HepG2 (cell line): ENCODE measurements around the gene GPBAR1. TPM values are rescaled to one million over a fixed set of nuclear protein-coding genes. Genes with fewer than 3 reads are reported as not detected.

Experiments
- ATAC-seq: fragments of 200-7000 bp; cut with Tn5 transposase; 3 replicates; pipeline ENCODE4 v1.9.1; 2020; ENCODE audit warnings: mild to moderate bottlenecking, moderate library complexity
- BruUV-seq: library from RNA; stranded (reverse); fragments of 400-500 nt; replicated peaks from 2 replicates; lab custom pipeline; 2021; lab: Mats Ljungman, UMichigan
- CTCF ChIA-PET: fragments of 300-600 bp; formaldehyde crosslinking; extraction: SDS; loops from one replicate; lab custom pipeline; 2021; ENCODE audit warnings: low total read pairs, inconsistent platforms, low intra/inter-chr PET ratio; lab: Yijun Ruan, JAX
- POLR2A ChIA-PET: fragments of 350-600 bp; sonication (Branson Sonifier 250); formaldehyde crosslinking; loops from one replicate; lab custom pipeline; 2020; ENCODE audit warnings: antibody characterized with exemption, inconsistent platforms; lab: Yijun Ruan, JAX
- DNase-seq: peaks from one replicate; pipeline ENCODE4 v3.0.0-alpha.2; 2015; ENCODE audit warnings: low spot score
- FAIRE-seq: peaks from 3 replicates; lab custom pipeline; 2011; peaks lifted over from hg19 to GRCh38; lab: Jason Lieb, UNC
- H2AFZ ChIP-seq: one replicate; pipeline ENCODE4 v1.6.1; 2011; ENCODE audit warnings: low read length, inconsistent platforms
- H3K27ac ChIP-seq: fragments of 300-600 bp; 3 replicates; pipeline ENCODE4 v1.8.0; 2011; ENCODE audit warnings: mixed run types, mild to moderate bottlenecking, mixed read lengths, low read length, inconsistent platforms; ENCODE audit not compliant: insufficient read depth; ENCODE audit errors: extremely low read length
- H3K27me3 ChIP-seq, 2 experiments: fragments of 200-600 bp in 1 of 2; 2 replicates in 1 of 2; 3 replicates in 1 of 2; pipeline versions ENCODE4 v1.6.0 to v1.8.0; 2011; ENCODE audit warnings: low read length in 2 of 2, mild to moderate bottlenecking in 2 of 2, moderate library complexity in 2 of 2, inconsistent platforms in 1 of 2; ENCODE audit not compliant: insufficient read depth in 2 of 2, control insufficient read depth in 1 of 2
- H3K36me3 ChIP-seq, 2 experiments: fragments of 200-600 bp in 1 of 2; replicated peaks in 1 of 2; 2 replicates in 1 of 2; 3 replicates in 1 of 2; pipeline versions ENCODE4 v1.5.1 to v1.8.0; 2011; ENCODE audit warnings: low read length in 2 of 2, inconsistent platforms in 1 of 2; ENCODE audit not compliant: insufficient read depth in 2 of 2, control insufficient read depth in 1 of 2
- H3K4me1 ChIP-seq: 2 replicates; pipeline ENCODE4 v1.5.1; 2012; ENCODE audit warnings: low read length, inconsistent platforms; ENCODE audit not compliant: insufficient read depth
- H3K4me2 ChIP-seq: 2 replicates; pipeline ENCODE4 v1.6.0; 2011; ENCODE audit warnings: low read depth, low read length, inconsistent platforms
- H3K4me3 ChIP-seq, 3 experiments: fragments of 200-600 bp in 1 of 3; sonication (generic), shearing (Covaris generic) in 1 of 3; replicated peaks in 1 of 3; 2 replicates each; pipeline ENCODE4 v1.5.1; 2011 to 2016; ENCODE audit warnings: low read length in 3 of 3, inconsistent platforms in 2 of 3, low read depth in 2 of 3, mild to moderate bottlenecking in 2 of 3, control low read depth in 1 of 3, mixed read lengths in 1 of 3; ENCODE audit not compliant: insufficient read depth in 1 of 3
- H3K79me2 ChIP-seq: one replicate; pipeline ENCODE4 v1.6.1; 2011; ENCODE audit warnings: low read length, inconsistent platforms; ENCODE audit not compliant: insufficient read depth
- H3K9ac ChIP-seq: 2 replicates; pipeline ENCODE4 v1.6.0; 2011; ENCODE audit warnings: mild to moderate bottlenecking, low read depth, low read length, inconsistent platforms; ENCODE audit not compliant: insufficient read depth
- H3K9me3 ChIP-seq: 2 replicates; pipeline ENCODE4 v1.5.1; 2012; ENCODE audit warnings: mild to moderate bottlenecking, low read length
- H4K20me1 ChIP-seq: 2 replicates; pipeline ENCODE4 v1.6.0; 2011; ENCODE audit warnings: inconsistent platforms, mild to moderate bottlenecking, low read length, moderate library complexity; ENCODE audit not compliant: insufficient read depth
- ARNT ChIP-seq: fragments of 450-650 bp; IDR thresholded peaks from 2 replicates; pipeline ENCODE4 v1.6.1; 2017
- ATRX ChIP-seq: sonication (generic); formaldehyde crosslinking; IDR thresholded peaks from 2 replicates; pipeline ENCODE4 v1.4.0; 2020; ENCODE audit warnings: missing genetic modification reagents, borderline replicate concordance
- CERS6 ChIP-seq: sonication (generic); formaldehyde crosslinking; IDR thresholded peaks from 2 replicates; pipeline ENCODE4 v1.5.0; 2020; ENCODE audit warnings: missing genetic modification reagents
- GABPB1 ChIP-seq: IDR thresholded peaks from 2 replicates; pipeline ENCODE4 v1.6.1; 2016; ENCODE audit warnings: mild to moderate bottlenecking, missing genetic modification reagents, moderate library complexity, missing compliant biosample characterization
- PBX2 ChIP-seq: IDR thresholded peaks from 2 replicates; pipeline ENCODE4 v1.6.1; 2016; ENCODE audit warnings: control low read depth
- TP53 ChIP-seq: sonication (generic); formaldehyde crosslinking; conservative IDR thresholded peaks from 2 replicates; pipeline ENCODE4 v1.4.0; 2020; ENCODE audit warnings: missing genetic modification reagents
- ZBTB20 ChIP-seq: sonication (generic); formaldehyde crosslinking; IDR thresholded peaks from 2 replicates; pipeline ENCODE4 v1.8.1; 2023; ENCODE audit warnings: missing genetic modification reagents, low read depth, mild to moderate bottlenecking, borderline replicate concordance
- ZNF121 ChIP-seq: sonication (generic); formaldehyde crosslinking; IDR thresholded peaks from 2 replicates; pipeline ENCODE4 v1.5.0; 2020; ENCODE audit warnings: mild to moderate bottlenecking, missing genetic modification reagents
- ZSCAN21 ChIP-seq: sonication (generic); formaldehyde crosslinking; IDR thresholded peaks from 2 replicates; pipeline ENCODE4 v1.8.0; 2022; ENCODE audit warnings: mild to moderate bottlenecking, missing genetic modification reagents, moderate library complexity, borderline replicate concordance
- WGBS: methylation state at CpG from one replicate; pipeline ENCODE4 v1.1.6; 2017; ENCODE audit warnings: low lambda C conversion rate; 5-methylcytosine and 5-hydroxymethylcytosine counted together
- in situ Hi-C: cut with HindIII; loops from 2 replicates; pipeline ENCODE4 v1.10.0; 2017; ENCODE audit warnings: low pct_unique_long_range_greater_than_20kb; ENCODE audit not compliant: extremely low pct_ligation_motif_present
- intact Hi-C: fragments of 100-400 bp; cut with micrococcal nuclease; formaldehyde crosslinking; loops from one replicate; pipeline ENCODE4 v1.10.0; 2022; ENCODE audit not compliant: unreplicated experiment
- polyA plus RNA-seq, 8 experiments: library from polyadenylated mRNA; depleted of rRNA in 3 of 8; stranded (reverse) in 7 of 8; unstranded in 1 of 8; fragments of >200 nt; fragmentation: Illumina TruSeq in 4 of 8; extraction: Trizol in 4 of 8; gene quantifications; 2 replicates each; pipeline versions ENCODE4 v1.2.1 to v1.2.3, GENCODE V29; 2011 to 2016; ENCODE audit warnings: low read depth in 4 of 8, missing spikeins in 1 of 8, mixed read lengths in 1 of 8; ENCODE audit not compliant: insufficient read depth in 1 of 8
- total RNA-seq, 5 experiments: library from RNA; depleted of rRNA; stranded (reverse); fragments of >200 nt; fragmentation: Illumina TruSeq; extraction: Trizol; gene quantifications; 2 replicates each; pipeline ENCODE4 v1.2.3, GENCODE V29; 2016; ENCODE audit warnings: low read depth in 1 of 5
- TF ChIP-seq, protein P1 (sequence below): sonication (generic); formaldehyde crosslinking; IDR thresholded peaks from 2 replicates; pipeline ENCODE4 v1.5.1; 2020; ENCODE audit warnings: missing genetic modification reagents, mild to moderate bottlenecking, borderline replicate concordance

Gene GPBAR1
- total and polyA plus RNA-seq, 2 of the 13 experiments (the other 11 are each of a cell fraction or from before 2014, with no cell fraction given), result 0.05 to 0.09 TPM

GRCh38 chr2:218233543-218233942, 27.3 kb upstream of the GPBAR1 start:
- CTCF ChIA-PET, result no interaction called here
- Histone ChIP-seq H4K20me1 (no peaks in the 10 kb centered on the region), H3K79me2 (no peaks in the 10 kb centered on the region), H3K36me3 (peaks cover 37 to 90% of the 10 kb centered on the region in 2 experiments), H3K27me3 (no peaks in the 10 kb centered on the region), H3K27ac (no peak overlapping the region)
- FAIRE-seq (no peak), ATAC-seq (no peak)
- intact Hi-C loops (no loop called here), in situ Hi-C loops (no loop called here)
- WGBS, result 95% methylated on average over 4 of the region's 4 CpGs
- no peak for TF ChIP-seq ARNT
- TF ChIP-seq ZNF121, result no peak
- TF ChIP-seq GABPB1 (CRISPR knock-in tag), result no peak
- no peak for TF ChIP-seq CERS6
- TF ChIP-seq ATRX (CRISPR knock-in tag), result no peak
- TF ChIP-seq PBX2, result no peak
- no peak for TF ChIP-seq TP53 (CRISPR knock-in tag)
- no peak for TF ChIP-seq ZSCAN21 (CRISPR knock-in tag)
- TF ChIP-seq, protein P1, sequence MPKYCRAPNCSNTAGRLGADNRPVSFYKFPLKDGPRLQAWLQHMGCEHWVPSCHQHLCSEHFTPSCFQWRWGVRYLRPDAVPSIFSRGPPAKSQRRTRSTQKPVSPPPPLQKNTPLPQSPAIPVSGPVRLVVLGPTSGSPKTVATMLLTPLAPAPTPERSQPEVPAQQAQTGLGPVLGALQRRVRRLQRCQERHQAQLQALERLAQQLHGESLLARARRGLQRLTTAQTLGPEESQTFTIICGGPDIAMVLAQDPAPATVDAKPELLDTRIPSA, result no peak
- TF ChIP-seq ZBTB20 (CRISPR knock-in tag), result no peak
- TF ChIP-seq, all 625 proteins: peak for 0
- Histone ChIP-seq H2AFZ (no peak overlapping the region), H3K9me3 (no peaks in the 10 kb centered on the region), H3K4me2 (no peak overlapping the region), H3K4me1 (peaks cover 49% of the 10 kb centered on the region), H3K9ac (no peak overlapping the region), H3K4me3 (no peak overlapping the region)
- POLR2A ChIA-PET, result no interaction called here
- BruUV-seq, result no TSS peak
- DNase-seq, result no peak
